Heart left ventricle (tissue), 13 donors: Measurements from ENCODE around the gene MED10.

Source experiments
- CTCF ChIP-seq, 12 donors: fragments of 200-600 bp; sonication (generic) in 4 of 12; IDR thresholded peaks; one replicate each; pipeline versions ENCODE4 v1.5.0 to v1.8.0; 2018 to 2022; ENCODE audit warnings: antibody characterized with exemption in 12 of 12, mild to moderate bottlenecking in 5 of 12
- POLR2A ChIP-seq, 2 donors: fragments of 450-650 bp; IDR thresholded peaks; one replicate each; pipeline ENCODE4 v1.6.1; 2017; ENCODE audit warnings: antibody characterized with exemption in 2 of 2, mild to moderate bottlenecking in 2 of 2, moderate library complexity in 2 of 2
- donor health status: ischemic (EF 13 %, LVEDD 7.1; RV severe dilation, severe dysfunction).
- donor health status: DM: no; HTN: yes; CAD: no.
- donor health status: DM: no; HTN: no; CAD: no.
- donor health status: ischemic (EF 25% LVEDD 6.9; RV normal size, moderate dysfunction).
- donor health status: ischemic (EF 25% LVEDD 5.7; RV mildly dilated, moderate dysfunction).
- donor health status: ischemic (EF 35%, LVEDD 5.7; RV mildly dilated, moderate dysfunction).
- donor health status: nonischemic (EF 11% LVEDD 7.7; RV severe dilation, severe dysfunction).
- donor health status: DM: yes; HTN: yes; CAD: no.
- donor health status: PGD.
- donor health status: ischemic (EF 29% LVEDD 5.4; RV normal size, mild dysfunction).
- donor health status: nonischemic (EF 23%, LVEDD 6.1; RV moderate dilation, normal function).

DNA sequence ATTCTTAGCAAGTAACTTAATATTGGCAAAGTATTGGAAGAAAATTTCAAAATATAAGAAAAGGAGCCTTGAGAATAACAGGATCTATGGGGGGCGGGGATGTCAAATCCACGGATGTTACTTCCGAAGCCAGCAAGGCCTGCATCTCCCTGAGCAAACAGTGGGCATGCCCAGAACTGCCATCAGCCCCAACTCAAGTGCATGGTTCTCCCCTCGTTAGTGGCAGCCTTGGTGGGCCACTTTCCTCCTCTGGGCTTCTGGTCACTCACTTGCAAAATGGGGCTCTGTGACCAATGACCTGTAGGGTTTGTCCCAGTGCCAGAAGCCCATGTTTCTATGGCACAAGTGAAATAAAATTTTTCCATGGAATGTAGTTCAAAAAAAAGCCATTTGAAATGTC lies 27.2 kb upstream of the MED10 start:
- no peak for TF ChIP-seq CTCF (IDR thresholded peaks at IDR 0.05)
- TF ChIP-seq POLR2A (IDR thresholded peaks at IDR 0.05): no peak
